ENCODE measurements around the gene PCSK6. TPM values are rescaled to one million over a fixed set of nuclear protein-coding genes. Genes with fewer than 3 reads are reported as not detected.

PCSK6 gene
- total and polyA plus RNA-seq, 2 experiments from 2014 or later = 0.38 TPM; not detected in 1

DNA sequence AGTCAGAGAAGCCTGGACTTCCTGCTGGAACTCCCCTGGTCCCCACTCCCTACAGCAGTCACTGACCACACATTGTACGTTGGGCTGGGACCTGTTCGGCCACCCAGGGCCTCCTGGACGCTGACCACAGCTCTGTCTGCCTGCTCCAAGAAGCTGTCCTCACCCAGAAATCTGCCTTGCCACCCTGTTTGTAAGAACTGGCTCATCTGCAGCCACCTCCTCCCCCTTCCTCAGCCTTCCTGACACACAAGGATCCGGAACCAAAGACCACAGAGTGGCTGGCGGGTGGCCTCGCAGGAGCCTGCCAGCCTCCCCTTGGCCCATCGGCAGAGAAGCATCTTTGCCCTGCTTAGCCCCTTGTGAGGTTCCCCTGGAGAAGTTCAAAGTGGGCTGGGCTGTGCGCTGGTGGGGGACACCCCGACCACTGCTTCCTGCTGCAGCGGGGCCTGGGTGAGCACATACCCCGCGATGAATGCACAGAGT is 91.9 kb downstream of the PCSK6 start:
- Histone ChIP-seq H3F3A (ENCODE audit: insufficient read depth) (no peaks in the 10 kb centered on the region), H3K36me3 (ENCODE audit: low read depth) (no peaks in the 10 kb centered on the region), H3K4me3 (no peak overlapping the region), H3K4me2 (ENCODE audit: unreplicated experiment) (no peak overlapping the region), H3K4me1 (ENCODE audit: insufficient read depth) (no peaks in the 10 kb centered on the region), H3K27ac (no peak overlapping the region), H2AFZ (no peak overlapping the region), H4K20me1 (ENCODE audit: insufficient read depth) (no peaks in the 10 kb centered on the region), H3K27me3 (replicated peaks; ENCODE audit: insufficient read depth) (peaks cover 4% of the 10 kb centered on the region; the same call in 1 of the 2 replicates), H3K9me3 (ENCODE audit: low read depth) (no peaks in the 10 kb centered on the region), H3K9ac (no peak overlapping the region), H3K9me2 (ENCODE audit: insufficient read depth) (no peaks in the 10 kb centered on the region), H3K79me2 (ENCODE audit: insufficient read depth) (no peaks in the 10 kb centered on the region)
- DNase-seq = no peak
- in situ Hi-C loops (cut with MboI) = no loop called here
- 77 to 82% methylated on average over 12 of the region's 12 CpGs for WGBS, 2 experiments (ENCODE audit: low coverage in 1 of 2, low lambda C conversion rate in 2 of 2, missing lambda C conversion rate in 2 of 2)
- TF ChIP-seq EZH2phosphoT487 (IDR thresholded peaks at IDR 0.05; ENCODE audit: insufficient read depth, low read depth) = no peak
- TF ChIP-seq EZH2 (IDR thresholded peaks at IDR 0.05; ENCODE audit: insufficient read depth, poor library complexity, severe bottlenecking) = no peak

DNA sequence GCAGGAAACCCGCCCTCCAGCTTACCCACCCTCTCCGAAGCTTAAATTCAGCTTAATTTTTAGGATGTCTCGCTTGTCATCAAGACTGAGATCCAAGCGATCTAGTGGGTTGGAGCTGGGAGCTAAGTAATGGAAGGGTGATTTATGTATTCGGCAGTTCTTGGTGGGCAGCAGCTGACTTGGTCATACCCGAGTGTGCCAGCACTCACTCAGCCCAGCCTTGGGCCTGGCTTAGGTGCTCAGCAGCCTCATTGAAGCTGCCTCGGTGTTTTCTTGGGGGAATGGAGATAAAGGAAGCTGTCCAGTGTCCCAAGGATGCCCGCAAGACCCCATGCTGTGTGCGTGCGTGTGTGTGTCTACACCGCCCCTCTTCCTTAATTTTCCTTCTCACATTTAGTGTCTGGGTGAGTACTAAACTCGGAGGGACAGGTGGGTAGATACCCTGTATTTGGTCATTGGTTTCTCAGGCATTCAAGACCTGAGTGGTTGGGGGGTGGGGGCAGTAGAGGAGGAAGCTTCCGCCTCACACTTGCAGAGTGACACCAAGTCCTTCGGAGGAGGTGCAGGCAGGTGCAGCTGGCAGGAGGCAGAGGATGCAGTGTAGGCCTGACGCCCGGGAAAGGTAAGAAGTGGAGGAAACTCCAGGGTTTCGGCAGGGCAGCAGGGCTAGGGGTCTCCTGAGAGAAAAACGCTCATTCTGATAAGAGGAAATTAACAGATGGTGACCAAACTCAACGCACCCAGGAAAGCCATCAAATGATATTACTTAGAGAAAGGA is 92.8 kb downstream of the PCSK6 start:
- Histone ChIP-seq H3K9me2 (ENCODE audit: insufficient read depth) (no peaks in the 10 kb centered on the region), H3F3A (ENCODE audit: insufficient read depth) (no peaks in the 10 kb centered on the region), H3K27ac (no peak overlapping the region), H3K9ac (no peak overlapping the region), H3K4me1 (ENCODE audit: insufficient read depth) (no peaks in the 10 kb centered on the region), H3K9me3 (ENCODE audit: low read depth) (no peaks in the 10 kb centered on the region), H3K4me3 (no peak overlapping the region), H4K20me1 (ENCODE audit: insufficient read depth) (no peaks in the 10 kb centered on the region), H2AFZ (no peak overlapping the region), H3K4me2 (ENCODE audit: unreplicated experiment) (no peak overlapping the region), H3K36me3 (ENCODE audit: low read depth) (no peaks in the 10 kb centered on the region), H3K79me2 (ENCODE audit: insufficient read depth) (no peaks in the 10 kb centered on the region), H3K27me3 (replicated peaks; ENCODE audit: insufficient read depth) (peaks cover 4% of the 10 kb centered on the region; the same call in 1 of the 2 replicates)
- WGBS, 2 experiments (ENCODE audit: low coverage in 1 of 2, low lambda C conversion rate in 2 of 2, missing lambda C conversion rate in 2 of 2) = 60 to 67% methylated on average over 19 of the region's 19 CpGs
- no peak for TF ChIP-seq EZH2phosphoT487 (IDR thresholded peaks at IDR 0.05; ENCODE audit: insufficient read depth, low read depth)
- no peak for TF ChIP-seq EZH2 (IDR thresholded peaks at IDR 0.05; ENCODE audit: insufficient read depth, poor library complexity, severe bottlenecking)
- in situ Hi-C loops (cut with MboI) = no loop called here
- no peak for DNase-seq

DNA sequence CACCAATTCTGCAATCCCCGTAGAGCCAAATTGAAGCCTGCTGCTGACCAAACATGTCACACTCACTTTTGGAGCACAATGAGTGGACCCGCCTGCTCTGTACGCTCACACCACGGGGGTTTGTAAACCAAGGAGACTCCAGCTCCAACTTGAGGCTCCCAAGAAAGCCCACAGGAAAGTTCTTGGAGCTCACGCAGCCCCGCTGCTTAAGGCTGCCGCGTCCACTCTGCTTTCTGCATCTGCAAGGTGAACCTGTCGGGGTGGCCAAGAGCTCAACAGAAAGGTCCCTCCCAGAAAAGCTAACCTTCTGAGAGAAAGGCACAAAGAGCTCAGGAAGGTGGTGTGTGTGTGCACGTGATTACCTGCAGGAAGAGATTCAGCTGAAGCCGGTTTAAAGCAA is 94.9 kb downstream of the PCSK6 start:
- Histone ChIP-seq H4K20me1 (ENCODE audit: insufficient read depth) (no peaks in the 10 kb centered on the region), H3K79me2 (ENCODE audit: insufficient read depth) (no peaks in the 10 kb centered on the region), H3K27me3 (replicated peaks; ENCODE audit: insufficient read depth) (peaks cover 4% of the 10 kb centered on the region; the same call in 1 of the 2 replicates), H3K9me2 (ENCODE audit: insufficient read depth) (no peaks in the 10 kb centered on the region), H3K4me3 (no peak overlapping the region), H3K9me3 (ENCODE audit: low read depth) (no peaks in the 10 kb centered on the region), H3K4me1 (ENCODE audit: insufficient read depth) (no peaks in the 10 kb centered on the region), H3F3A (ENCODE audit: insufficient read depth) (no peaks in the 10 kb centered on the region), H3K27ac (no peak overlapping the region), H2AFZ (no peak overlapping the region), H3K9ac (no peak overlapping the region), H3K4me2 (ENCODE audit: unreplicated experiment) (no peak overlapping the region), H3K36me3 (ENCODE audit: low read depth) (no peaks in the 10 kb centered on the region)
- in situ Hi-C loops (cut with MboI) = no loop called here
- TF ChIP-seq EZH2phosphoT487 (IDR thresholded peaks at IDR 0.05; ENCODE audit: insufficient read depth, low read depth) (no peak), EZH2 (IDR thresholded peaks at IDR 0.05; ENCODE audit: insufficient read depth, poor library complexity, severe bottlenecking) (no peak)
- DNase-seq = no peak
- 70% methylated on average over 11 of the region's 11 CpGs for WGBS, 2 experiments (ENCODE audit: low coverage in 1 of 2, low lambda C conversion rate in 2 of 2, missing lambda C conversion rate in 2 of 2)

DNA sequence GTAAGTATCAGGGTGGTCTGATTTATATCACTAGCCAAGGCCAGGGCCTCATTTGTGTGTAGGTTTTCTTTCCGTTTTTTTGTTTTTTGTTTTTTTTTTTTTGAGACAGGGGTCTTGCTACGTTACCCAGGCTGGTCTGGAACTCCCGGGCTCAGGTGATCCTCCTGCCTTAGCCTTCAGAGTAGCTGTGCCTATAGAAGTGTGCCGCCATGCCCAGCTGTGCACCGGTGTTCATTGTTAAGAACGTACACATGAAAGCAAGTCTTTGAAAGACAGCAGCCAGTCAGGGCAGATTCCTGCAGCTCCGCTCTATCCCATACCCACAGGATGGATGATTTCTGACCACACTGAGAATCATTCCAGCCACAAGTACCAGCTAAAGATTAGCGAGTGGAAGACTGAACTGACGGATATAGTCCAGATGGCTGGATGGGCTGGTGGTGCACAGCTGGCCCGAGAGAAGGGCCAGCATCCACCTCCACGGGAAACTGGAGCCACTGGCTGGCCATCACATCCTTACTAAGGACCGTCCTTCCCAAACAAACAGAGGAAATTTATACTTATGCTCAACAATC is 95.4 kb downstream of the PCSK6 start:
- Histone ChIP-seq H3K9ac (no peak overlapping the region), H3K79me2 (ENCODE audit: insufficient read depth) (no peaks in the 10 kb centered on the region), H2AFZ (no peak overlapping the region), H3K9me2 (ENCODE audit: insufficient read depth) (no peaks in the 10 kb centered on the region), H3K27me3 (replicated peaks; ENCODE audit: insufficient read depth) (peaks cover 4% of the 10 kb centered on the region; the same call in 1 of the 2 replicates), H3K36me3 (ENCODE audit: low read depth) (no peaks in the 10 kb centered on the region), H3F3A (ENCODE audit: insufficient read depth) (no peaks in the 10 kb centered on the region), H3K9me3 (ENCODE audit: low read depth) (no peaks in the 10 kb centered on the region), H4K20me1 (ENCODE audit: insufficient read depth) (no peaks in the 10 kb centered on the region), H3K4me3 (no peak overlapping the region), H3K4me2 (ENCODE audit: unreplicated experiment) (no peak overlapping the region), H3K27ac (no peak overlapping the region), H3K4me1 (ENCODE audit: insufficient read depth) (no peaks in the 10 kb centered on the region)
- no peak for TF ChIP-seq EZH2phosphoT487 (IDR thresholded peaks at IDR 0.05; ENCODE audit: insufficient read depth, low read depth)
- in situ Hi-C loops (cut with MboI) = no loop called here
- DNase-seq = no peak
- 45 to 49% methylated on average over 11 to 12 of the region's 12 CpGs for WGBS, 2 experiments (ENCODE audit: low coverage in 1 of 2, low lambda C conversion rate in 2 of 2, missing lambda C conversion rate in 2 of 2)
